HG03354 (cell line): Measurements from ENCODE around the gene MEIS2.

Source experiments
- ATAC-seq: cut with Tn5 transposase; IDR thresholded peaks from one replicate; pipeline ENCODE4 v1.9.1; 2021; ENCODE audit warnings: mild to moderate bottlenecking; ENCODE audit not compliant: unreplicated experiment, poor library complexity, severe bottlenecking

The MEIS2 gene

DNA sequence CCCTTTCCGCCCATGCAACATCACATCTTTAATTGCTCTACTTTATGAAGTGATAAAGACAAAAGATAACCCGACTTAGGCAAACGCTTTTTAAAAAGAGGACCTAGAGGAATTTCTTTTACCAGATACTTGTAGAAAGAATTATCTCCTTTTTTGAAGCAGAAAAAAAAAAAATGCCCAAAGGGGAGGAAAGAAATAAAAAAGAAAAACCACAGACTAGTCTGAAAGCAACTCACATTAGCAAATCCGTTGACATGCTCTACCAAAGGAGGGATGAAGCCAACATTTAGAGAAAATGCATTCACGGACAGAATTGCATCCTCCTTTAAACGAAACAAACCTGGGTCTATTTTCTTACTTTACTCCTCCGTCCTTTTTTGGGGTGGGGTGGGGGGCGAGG is 213.6 kb downstream of the MEIS2 start:
- ATAC-seq = no peak

DNA sequence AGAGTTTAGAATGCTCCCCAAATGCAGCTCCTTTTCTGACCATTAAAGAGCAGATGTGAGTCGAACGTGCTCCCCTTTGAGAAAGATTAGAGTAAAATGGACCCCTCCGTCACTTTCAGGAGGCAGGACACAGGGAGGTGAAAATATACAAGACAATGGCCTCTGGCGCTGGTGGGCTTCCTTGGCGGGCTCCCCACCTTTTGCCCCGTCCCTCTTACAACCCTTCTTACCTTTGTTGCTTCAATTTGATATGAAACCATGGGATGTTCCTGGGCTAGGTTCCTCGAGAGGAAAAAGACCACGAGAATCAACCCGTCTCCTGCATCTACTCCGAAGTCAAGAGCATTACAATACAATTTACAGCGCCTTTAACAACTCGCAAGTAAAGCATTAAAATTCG is 214.2 kb downstream of the MEIS2 start:
- ATAC-seq = no peak

DNA sequence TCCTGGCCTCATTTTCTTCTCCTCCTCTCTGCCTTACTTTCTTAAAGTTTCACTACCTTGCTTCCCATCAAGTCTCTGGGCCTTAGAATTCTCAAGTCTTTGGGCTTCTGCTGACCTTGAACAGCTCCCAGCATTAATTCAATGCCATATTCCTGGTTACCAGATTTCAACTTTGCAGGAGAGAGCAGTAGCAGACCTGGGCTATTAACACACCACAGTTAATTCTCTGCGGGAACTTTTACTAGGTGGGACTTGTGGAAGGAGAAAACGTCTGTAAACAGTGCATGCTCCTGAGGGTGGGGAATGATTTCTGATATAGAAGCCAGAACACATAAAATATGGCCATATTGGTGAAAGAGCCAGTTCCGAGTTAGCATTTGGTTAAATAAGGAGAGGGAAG is 214.6 kb downstream of the MEIS2 start:
- no peak for ATAC-seq

DNA sequence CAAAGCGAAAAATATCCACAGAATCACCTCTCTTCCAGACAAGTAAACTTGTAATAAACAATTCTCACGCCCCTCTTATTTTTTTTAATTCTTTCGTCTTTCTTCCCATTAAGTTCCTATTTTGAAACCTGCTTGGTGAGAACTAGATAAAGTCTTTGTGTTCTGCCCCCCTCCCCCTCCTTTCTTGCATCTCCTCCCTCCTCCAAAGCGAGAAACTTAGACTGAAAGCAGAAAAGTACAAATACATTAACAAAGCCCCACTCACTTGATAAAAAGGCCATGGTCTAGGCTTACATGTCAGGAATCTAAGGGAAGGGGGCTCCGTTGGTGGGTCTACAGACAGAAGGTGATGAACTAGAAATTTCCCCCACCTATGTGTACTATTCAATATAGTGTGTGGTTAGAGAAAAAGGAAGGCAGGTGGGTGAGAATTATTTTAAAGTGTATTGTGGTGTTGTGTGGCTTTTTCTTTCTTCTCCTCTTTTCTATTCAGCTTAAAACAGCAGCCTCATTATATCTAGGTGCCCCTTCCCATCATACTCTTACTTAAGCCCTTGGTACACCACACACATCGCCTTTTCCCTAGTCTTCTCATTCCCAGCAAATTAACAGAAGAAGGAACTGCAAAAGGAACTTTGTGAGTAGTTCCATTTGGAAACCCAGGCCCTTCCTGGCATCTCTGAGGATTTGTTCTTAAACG is 215.3 kb downstream of the MEIS2 start:
- no peak for ATAC-seq

DNA sequence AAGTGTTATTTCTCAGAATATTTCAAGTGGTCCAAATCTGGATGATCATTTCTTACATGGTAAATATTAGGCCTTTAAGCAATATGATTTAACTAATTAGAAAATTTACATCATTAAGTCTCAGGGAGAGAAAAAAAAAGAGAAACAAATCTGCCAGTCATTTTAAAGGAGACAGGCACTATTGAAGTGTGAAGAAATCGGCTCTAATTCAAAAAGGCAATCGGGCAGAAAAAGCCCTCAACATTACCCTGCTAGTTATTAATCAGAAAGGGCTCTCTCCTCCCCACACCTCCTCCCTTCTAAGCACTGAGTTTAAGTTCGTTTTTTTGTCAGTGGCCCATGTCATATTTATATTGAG is 215.9 kb downstream of the MEIS2 start:
- no peak for ATAC-seq

DNA sequence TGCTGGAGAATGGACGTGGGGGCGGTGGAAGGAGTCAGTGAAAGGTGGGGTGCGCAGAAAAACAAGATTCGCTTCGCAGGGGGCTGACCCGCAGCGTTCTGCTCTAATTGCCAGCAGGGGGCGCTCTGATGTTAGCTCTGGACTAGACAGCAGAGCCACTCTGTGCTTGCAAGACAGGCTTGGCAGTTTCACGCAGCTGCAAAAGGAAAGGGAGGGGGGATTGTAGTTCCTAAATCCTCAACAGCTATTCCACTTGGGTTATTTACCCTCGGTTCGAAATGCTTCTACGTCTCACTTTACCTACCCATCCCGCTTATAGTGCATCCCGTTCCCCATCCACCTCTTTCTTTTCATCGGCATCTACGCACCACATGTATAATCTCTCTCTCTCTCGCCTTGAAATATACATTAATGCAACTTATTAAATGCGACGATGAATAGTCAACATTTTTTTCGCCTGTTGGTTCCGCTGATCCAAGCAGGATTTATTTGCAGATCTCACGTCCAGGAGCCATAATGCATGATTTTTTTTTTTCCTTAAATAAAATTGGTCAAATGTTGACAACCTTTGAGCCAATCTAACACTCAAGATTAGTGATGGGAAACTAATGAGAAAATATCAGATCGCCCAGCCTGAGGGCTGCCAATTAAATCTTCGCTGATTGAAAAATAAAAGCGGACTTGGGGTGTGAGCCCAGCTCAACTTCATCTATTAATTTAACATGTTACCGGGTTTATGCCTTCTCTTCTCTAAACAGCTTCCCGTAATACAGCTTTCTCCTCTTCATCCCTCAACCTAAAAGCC is 216.4 kb downstream of the MEIS2 start:
- ATAC-seq = peak; percentile 81

DNA sequence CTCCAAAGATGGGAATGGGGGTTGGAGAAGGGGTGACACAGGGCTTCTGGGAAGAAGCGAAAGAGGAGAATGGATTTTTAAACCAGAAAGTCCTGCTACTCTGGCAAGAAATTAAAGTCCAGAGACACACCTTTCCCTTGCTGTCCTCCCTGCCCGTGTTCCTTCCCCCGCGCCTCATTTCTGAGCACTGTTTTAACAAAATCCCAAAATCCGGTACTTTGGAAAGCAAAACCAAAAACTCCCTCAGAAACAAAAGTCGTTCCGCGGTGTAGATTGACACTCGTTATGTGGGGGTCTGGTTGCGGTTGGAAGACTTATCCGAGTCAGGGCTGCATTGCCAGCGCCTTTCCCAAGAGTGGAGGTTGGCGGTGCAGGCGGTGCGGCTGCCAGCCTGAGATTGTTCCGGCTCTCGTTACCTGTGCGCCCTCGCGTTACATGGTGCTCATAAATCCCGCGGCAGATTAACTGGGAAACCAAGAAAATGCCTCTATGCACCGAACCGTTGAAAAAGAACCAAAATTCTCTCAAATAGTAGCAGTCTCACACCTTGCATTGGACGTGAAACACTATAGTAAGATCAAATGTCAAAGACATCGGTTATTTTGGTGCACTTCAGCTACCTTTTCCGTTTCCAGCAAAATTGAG is 217.7 kb downstream of the MEIS2 start:
- ATAC-seq = no peak

DNA sequence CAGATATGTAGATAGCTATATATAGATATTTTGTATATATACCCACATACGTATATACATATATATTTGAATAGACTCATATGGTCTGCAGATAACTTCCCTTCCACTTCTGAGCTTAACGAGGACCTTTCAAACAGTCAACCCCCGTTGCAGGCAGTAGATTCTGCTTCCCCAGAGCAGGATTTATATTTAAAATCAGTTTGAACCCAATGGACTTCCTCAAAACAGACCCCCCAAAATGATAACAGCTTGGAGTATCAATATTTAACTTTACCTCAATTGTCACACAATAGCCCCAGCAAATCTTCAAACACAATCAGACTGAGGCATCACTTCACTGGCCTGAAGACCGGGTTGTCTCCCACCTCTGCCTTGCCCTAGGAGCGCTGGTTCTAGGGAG is 218.3 kb downstream of the MEIS2 start:
- no peak for ATAC-seq

DNA sequence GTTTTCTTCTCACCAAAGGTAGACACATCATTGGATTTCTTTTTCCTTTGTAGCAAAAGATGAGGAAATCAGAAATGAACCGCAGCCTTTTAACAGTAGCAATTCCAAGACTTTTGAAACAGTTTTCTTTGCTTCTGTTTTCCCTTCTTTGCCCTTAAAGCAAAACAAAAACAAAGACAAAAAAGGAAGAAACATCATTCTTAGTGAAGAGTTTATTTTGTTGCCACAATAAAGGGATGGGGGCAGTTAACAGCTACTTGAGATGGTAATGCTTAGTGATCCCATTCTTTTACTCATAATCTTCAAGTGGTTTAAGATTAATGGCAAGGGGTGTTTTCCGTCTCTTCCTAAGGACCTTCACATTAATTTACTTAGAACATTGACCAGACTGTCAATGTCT is 218.8 kb downstream of the MEIS2 start:
- no peak for ATAC-seq

DNA sequence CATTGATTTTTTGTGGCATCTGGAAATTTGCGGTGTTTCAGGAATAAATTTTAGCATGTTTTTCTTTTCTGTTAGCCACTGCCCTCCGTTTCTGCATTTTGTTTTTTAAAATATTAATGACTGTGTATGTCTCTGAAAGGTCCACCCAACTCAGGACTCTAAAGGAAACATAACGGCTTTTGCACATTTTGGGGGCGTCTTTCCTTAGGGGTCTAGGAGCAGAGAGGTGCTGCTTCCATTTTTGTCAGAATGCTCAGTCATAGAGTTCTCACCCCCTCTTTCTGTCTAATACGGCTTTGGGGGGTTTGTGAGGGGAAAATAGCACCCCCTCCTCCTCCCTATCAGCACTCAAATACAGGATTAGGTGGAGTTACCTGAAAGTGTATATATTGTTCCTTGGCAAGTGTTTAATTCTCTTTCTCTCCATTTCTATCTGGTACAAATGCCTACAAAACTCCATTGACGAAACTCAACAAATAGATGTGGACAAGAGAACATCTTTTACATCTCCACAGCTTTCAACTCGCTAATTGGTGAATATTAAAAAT is 219.4 kb downstream of the MEIS2 start:
- ATAC-seq = no peak

DNA sequence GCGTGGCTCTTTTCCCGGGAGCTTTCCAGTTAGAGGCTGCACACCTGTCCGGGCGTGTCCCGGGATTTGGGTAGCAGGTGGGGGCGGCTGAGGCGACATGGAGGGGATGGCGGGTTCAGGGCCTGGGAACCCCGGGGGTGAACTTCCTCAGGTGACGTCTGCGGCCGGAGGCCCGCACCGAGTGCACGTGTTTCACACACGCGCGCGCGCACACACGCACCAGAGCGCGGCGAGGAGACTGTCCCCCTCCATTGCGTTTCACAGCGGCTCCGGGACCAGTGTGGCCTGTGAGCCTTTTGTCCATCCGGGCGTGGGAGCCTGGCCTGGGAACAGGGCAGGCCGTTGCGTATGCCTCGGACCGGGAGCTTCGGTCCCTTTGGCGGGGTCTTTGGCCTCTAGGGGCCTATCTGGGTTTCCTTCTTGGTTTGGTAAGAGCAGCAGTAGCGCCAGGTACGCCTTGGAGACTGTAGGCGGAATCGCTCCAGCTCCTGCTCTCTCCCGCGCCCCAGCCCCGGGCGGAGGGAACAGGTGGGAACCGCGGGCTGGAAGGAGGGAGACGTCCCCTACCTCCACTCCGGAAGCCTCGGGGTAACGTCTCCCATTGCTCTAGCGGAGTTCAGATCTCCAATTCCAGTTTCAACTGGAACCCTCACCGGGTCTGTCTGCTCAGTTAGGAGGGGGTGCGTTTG is 220.0 kb downstream of the MEIS2 start:
- ATAC-seq = no peak

DNA sequence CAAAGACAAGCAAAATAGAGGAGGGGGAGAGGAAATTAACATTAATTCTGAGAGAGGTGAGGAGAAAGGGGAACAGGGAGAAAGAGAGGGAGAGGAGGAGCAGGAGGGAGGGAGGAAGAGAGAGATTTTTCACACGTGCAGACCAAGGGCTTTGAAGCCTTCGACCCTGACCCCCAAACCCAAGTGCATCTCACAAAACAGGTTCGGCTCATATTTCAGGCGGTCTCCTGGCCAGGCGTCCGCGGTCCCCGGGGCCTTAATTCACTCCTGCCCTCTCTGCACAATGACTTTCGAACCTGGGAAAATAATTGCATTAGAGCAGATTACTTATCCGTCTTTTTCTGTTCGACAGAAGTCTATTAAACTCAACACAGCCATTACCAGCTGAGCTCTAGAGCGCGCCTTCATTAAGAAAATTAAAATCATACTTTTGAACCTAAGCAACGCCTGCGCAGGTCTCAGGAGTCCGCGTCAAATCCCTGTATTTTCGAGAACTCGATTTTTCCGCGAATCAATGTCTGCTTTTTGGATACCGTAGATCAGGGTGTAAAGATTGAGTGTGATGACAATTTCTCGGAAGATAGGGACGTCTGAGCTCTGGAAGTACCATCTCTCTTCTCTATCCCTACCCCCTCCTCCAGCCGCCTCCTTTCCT is 220.7 kb downstream of the MEIS2 start:
- ATAC-seq = no peak

DNA sequence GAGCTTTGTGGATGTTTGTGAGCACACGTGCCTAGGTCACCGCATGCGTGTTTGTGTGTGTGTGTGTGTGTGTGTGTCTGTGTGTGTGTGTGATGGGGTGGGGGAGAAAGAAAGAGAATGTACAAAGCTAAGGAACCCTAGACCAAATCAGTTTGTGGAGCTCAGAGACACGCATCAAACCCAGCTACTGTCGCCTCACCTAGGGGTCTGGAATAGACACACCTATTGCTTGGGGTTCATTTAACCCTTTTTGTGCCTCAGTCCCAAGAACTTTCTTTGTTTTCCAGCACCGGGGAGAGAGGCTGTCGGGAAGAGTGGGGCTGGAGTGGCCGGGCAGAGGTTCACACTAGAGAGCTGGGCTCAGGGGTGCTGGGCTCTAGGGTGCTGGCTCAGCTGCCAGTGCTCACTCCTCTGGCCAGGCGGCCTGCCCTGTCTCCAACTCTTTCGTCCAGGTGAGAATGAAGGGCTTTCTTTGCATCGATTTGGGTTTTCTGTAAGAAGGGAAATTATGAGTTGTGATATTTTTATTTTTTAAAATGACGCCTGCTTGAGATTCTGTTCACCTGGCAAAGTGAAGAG is 221.6 kb downstream of the MEIS2 start:
- peak; percentile 7 for ATAC-seq

DNA sequence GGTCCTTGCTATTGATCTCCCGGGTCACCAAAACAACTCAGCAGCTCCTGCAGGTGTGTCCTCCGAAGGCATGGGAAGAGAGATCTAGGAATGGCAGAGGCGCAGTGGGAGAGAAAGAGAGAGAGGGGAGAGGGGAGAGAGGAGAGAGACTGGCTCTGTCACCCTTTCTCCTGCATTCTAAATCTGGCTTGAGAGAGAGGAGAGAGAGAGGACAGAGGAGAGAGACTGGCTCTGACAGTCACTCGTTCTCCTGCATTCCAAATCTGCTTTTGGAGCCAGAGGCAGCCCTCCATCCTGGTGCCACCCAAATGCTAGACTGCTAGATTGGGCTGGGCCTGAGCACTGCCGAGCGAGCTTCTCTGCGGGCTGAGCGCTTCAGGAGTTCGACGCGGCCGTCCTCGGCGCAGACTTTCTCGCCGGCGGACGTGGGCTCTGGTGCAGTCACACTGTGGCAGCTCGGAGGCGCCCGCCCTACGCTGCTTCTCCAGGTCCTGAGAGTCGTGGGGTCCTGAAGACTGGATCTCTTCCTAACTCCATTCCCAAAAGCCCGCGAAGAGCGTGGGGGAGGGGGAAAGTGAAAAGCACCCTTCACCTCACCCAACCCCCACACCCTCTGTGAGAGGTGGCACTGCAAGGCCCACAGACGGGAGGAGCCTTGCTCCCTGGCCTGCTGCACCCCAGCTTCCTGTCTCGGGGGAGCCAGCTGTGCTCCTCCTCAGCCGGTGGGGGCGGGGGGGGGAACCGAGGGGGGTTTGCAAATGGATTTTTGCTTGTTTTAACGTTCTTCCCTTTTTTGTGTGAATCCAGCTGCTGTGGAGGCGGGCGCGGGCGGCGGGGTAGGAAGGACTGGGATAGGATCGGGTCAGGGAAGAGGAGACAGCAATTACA is 222.3 kb downstream of the MEIS2 start:
- peak; percentile 62 for ATAC-seq

DNA sequence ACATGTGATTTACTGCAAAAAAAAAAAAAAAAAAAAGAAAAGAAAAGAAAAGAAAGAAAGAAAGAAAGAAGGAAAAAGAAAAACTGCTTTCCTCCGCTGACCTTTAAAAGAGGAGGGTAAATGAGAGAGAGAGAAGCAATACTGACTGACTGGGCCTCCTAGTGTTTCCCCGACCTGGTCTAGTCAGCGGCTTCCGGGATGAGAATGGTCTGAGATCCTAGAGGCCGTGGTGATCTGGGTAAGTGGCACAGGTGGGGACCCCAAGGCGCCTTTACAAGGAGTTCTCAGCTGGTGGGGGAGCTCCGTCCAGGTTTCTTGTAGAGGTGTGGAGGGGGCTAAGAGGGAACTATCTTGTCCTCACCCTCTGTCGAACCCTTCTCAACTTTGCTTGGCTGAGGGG is 223.1 kb downstream of the MEIS2 start:
- no peak for ATAC-seq

DNA sequence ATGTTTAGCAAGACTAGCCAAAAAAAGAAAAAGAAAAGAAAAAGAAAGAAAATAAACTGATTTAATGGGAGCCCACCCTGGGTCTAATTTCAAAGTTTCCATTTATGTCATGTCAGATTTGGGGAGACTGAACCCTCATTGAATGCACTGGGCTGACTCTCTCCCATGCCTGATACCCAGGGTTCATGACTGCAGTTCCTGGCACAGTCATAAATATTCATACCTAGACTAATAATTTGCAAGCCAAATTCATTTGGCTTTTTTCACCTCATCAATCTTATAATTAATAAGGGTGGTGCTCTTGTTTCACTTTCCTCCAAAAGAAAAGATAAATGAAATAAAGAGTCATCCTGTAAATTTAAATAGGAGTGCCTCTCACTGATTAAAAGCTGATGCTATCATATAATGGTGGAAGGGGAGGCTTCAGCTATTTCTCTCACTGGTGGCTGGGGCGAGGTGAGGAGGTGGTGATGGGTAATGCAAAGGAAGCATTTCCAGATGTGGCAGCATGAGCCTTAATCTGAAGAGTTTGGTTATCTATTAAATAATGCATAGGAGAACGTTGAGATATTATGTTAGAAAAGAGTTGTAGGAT is 224.5 kb downstream of the MEIS2 start:
- no peak for ATAC-seq

DNA sequence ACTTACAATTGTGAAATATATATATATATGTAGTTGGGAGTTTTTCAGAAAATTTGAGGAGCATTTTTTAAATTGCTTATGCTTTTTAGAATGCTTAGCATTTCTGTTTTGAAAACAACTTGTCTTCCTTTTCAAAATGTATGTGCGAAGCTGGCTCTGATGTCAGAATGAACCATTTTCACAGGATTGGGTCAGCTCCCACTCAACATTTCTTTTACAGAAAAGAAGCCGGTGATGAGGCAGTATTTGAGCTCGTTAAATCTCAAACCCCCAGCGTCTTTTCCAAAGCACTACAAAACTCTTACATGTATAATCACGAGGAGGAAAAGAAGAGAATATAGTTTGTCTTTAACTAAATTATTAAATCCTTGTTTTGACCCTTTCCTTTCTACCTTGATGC is 225.4 kb downstream of the MEIS2 start:
- ATAC-seq = no peak

DNA sequence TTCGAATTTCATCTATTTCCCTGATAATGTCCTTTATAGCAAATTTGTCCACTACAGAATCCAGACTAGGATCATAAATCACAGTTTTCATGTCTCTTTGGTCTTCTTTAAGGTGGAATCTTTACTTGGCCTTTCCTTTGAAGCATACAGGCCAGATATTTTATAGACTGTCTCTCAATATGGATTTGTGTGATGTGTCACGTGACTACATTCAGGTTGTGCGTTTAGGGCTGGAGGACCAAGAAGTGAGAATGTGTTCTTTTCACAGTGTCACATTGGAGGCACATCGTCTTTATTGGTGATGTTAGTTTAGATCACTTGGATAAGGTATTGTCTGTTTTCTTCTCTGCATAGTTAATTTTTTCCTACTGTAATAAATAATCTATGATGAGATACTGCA is 232.9 kb downstream of the MEIS2 start:
- ATAC-seq = no peak
